ENCODE results near the gene MYO1F. TPM values are rescaled to one million over a fixed set of nuclear protein-coding genes. Genes with fewer than 3 reads are reported as not detected.

MYO1F gene
- total and polyA plus RNA-seq, 2 of the 13 experiments (the other 11 are each of a cell fraction or from before 2014, with no cell fraction given) = 0.09 to 0.13 TPM

DNA sequence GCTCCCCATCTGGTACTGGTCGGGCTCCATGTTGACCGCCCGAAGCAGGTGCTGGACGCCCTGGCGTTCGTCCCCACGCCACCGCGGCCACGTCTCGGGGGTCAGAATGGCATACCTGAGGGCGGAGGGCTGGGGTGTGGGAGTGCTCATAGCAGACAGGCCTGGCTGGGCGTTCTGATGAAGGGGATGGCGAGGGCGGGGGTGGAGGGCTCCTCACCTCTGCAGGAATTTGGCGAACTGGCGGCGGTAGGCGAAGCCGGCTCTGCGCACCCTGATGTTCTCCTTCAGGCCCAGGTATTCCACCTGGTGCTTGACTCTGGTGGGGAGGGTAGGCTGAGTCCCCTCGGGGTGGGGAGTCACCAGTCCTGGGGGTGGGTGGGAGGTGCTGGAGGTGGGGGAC lies 41.0 kb downstream of the MYO1F start (continued):
- TF ChIP-seq, protein P1, sequence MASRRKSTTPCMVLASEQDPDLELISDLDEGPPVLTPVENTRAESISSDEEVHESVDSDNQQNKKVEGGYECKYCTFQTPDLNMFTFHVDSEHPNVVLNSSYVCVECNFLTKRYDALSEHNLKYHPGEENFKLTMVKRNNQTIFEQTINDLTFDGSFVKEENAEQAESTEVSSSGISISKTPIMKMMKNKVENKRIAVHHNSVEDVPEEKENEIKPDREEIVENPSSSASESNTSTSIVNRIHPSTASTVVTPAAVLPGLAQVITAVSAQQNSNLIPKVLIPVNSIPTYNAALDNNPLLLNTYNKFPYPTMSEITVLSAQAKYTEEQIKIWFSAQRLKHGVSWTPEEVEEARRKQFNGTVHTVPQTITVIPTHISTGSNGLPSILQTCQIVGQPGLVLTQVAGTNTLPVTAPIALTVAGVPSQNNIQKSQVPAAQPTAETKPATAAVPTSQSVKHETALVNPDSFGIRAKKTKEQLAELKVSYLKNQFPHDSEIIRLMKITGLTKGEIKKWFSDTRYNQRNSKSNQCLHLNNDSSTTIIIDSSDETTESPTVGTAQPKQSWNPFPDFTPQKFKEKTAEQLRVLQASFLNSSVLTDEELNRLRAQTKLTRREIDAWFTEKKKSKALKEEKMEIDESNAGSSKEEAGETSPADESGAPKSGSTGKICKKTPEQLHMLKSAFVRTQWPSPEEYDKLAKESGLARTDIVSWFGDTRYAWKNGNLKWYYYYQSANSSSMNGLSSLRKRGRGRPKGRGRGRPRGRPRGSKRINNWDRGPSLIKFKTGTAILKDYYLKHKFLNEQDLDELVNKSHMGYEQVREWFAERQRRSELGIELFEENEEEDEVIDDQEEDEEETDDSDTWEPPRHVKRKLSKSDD (CRISPR knock-in tag; IDR thresholded peaks at IDR 0.05; ENCODE audit: low read depth) = no peak
- no peak for TF ChIP-seq BRD4 (CRISPR knock-in tag; IDR thresholded peaks at IDR 0.05)
- TF ChIP-seq XRCC5 (optimal IDR thresholded peaks at IDR 0.05; ENCODE audit: low read length) = no peak
- TF ChIP-seq ZNF180 (CRISPR knock-in tag; IDR thresholded peaks at IDR 0.05; ENCODE audit: borderline replicate concordance, low read depth) = no peak
- TF ChIP-seq, protein P2, sequence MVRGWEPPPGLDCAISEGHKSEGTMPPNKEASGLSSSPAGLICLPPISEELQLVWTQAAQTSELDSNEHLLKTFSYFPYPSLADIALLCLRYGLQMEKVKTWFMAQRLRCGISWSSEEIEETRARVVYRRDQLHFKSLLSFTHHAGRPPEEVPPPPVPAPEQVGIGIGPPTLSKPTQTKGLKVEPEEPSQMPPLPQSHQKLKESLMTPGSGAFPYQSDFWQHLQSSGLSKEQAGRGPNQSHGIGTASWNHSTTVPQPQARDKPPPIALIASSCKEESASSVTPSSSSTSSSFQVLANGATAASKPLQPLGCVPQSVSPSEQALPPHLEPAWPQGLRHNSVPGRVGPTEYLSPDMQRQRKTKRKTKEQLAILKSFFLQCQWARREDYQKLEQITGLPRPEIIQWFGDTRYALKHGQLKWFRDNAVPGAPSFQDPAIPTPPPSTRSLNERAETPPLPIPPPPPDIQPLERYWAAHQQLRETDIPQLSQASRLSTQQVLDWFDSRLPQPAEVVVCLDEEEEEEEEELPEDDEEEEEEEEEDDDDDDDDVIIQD (CRISPR knock-in tag; IDR thresholded peaks at IDR 0.05; ENCODE audit: low read depth) = no peak
- TF ChIP-seq NFE2 (CRISPR knock-in tag; IDR thresholded peaks at IDR 0.05) = no peak
- no peak for TF ChIP-seq ASH2L (IDR thresholded peaks at IDR 0.05; ENCODE audit: insufficient read length, low read depth, low read length)
- no peak for TF ChIP-seq NR2F2 (IDR thresholded peaks at IDR 0.05; ENCODE audit: borderline replicate concordance, low read depth)
- TF ChIP-seq RFXANK (CRISPR knock-in tag; IDR thresholded peaks at IDR 0.05) = no peak
- TF ChIP-seq GATA4 (IDR thresholded peaks at IDR 0.05; ENCODE audit: borderline replicate concordance, low read depth) = no peak

DNA sequence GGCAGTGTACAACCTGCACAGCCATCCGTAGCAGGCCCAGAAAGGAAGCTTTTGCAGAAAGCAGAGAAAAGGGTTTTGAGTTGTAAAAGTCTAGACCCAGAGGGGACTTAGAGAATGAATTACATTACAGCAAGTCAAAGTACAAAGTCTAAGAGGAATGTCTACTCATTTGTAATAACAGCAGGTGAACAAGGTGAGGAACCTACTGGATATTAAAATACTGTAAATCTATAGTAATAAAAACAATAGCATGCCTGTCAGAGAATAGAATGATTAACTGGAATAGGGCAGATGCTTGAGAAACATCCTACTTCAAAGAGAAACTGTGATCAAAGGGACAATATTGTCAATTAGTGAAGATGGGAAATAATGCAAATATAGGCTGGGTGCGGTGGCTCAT lies 45.0 kb downstream of the MYO1F start:
- FAIRE-seq (no peak), DNase-seq (ENCODE audit: low spot score) (peak; percentile 43), ATAC-seq (no peak; the same call in 2 of the 3 replicates)
- TF ChIP-seq, protein P3, sequence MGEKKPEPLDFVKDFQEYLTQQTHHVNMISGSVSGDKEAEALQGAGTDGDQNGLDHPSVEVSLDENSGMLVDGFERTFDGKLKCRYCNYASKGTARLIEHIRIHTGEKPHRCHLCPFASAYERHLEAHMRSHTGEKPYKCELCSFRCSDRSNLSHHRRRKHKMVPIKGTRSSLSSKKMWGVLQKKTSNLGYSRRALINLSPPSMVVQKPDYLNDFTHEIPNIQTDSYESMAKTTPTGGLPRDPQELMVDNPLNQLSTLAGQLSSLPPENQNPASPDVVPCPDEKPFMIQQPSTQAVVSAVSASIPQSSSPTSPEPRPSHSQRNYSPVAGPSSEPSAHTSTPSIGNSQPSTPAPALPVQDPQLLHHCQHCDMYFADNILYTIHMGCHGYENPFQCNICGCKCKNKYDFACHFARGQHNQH (CRISPR knock-in tag; IDR thresholded peaks at IDR 0.05) = 0 out of 2 replicates have a peak, but pooled peaks have one; percentile 26
- TF ChIP-seq TCF7 (IDR thresholded peaks at IDR 0.05; ENCODE audit: low read depth) (0 out of 2 replicates have a peak, but pooled peaks have one; percentile 8), ZNF674 (CRISPR knock-in tag; IDR thresholded peaks at IDR 0.05; ENCODE audit: low read depth) (no peak), ZNF788 (CRISPR knock-in tag; IDR thresholded peaks at IDR 0.05; ENCODE audit: borderline replicate concordance) (no peak), HNF4A (CRISPR knock-in tag; IDR thresholded peaks at IDR 0.05) (peak; percentile 34; the same call in 1 of the 2 replicates)
- Histone ChIP-seq H3K9me3 (ENCODE audit: low read length) (no peaks in the 10 kb centered on the region), H3K9ac (ENCODE audit: insufficient read depth, low read depth, low read length) (no peak overlapping the region), H3K27me3 (ENCODE audit: control insufficient read depth in 1 of 2, insufficient read depth in 2 of 2, low read length in 2 of 2) (no peaks in the 10 kb centered on the region), H4K20me1 (ENCODE audit: insufficient read depth, low read length) (peaks cover 2% of the 10 kb centered on the region; the same call in 1 of the 2 replicates), H3K27ac (ENCODE audit: extremely low read length, insufficient read depth, low read length) (no peak overlapping the region), H3K36me3 (replicated peaks in 1 of 2; ENCODE audit: control insufficient read depth in 1 of 2, insufficient read depth in 2 of 2, low read length in 2 of 2) (no peaks in the 10 kb centered on the region), H3K4me2 (ENCODE audit: low read depth, low read length) (peak overlapping the region; percentile 48), H3K4me1 (ENCODE audit: insufficient read depth, low read length) (peaks cover 24% of the 10 kb centered on the region), H3K4me3 (replicated peaks in 1 of 3; ENCODE audit: insufficient read depth in 1 of 3, low read depth in 2 of 3, low read length in 3 of 3) (no peak overlapping the region), H3K79me2 (ENCODE audit: insufficient read depth, low read length) (no peaks in the 10 kb centered on the region), H2AFZ (ENCODE audit: low read length) (no peak overlapping the region)
- ChIA-PET POLR2A (interaction anchor here (0.6 to 1.1 kb wide), 2 partner anchors 18 to 23 kb away, joined by 3 read pairs; partner anchors contain the start of gene ZNF414), CTCF (ENCODE audit: low intra/inter-chr PET ratio, low total read pairs) (no interaction called here)
- intact Hi-C loops (cut with micrococcal nuclease; ENCODE audit: unreplicated experiment) (no loop called here), in situ Hi-C loops (cut with HindIII; ENCODE audit: extremely low pct_ligation_motif_present, low pct_unique_long_range_greater_than_20kb) (no loop called here)
- 3% methylated on average over 2 of the region's 2 CpGs for WGBS (ENCODE audit: low lambda C conversion rate)
- no TSS peak for BruUV-seq (replicated peaks)

All from HepG2 (cell line).